Glomerular visceral epithelial cell (primary cell): ENCODE results near the gene RELL1.
A peak's percentile ranks its signal among the peaks of the same experiment; 100 is the strongest.
"Not testable (repeated sequence)": the region's sequence is repeated elsewhere in the genome, so short reads cannot be mapped to it uniquely, and the experiment has no call there.

Experiments used
- DNase-seq: peaks from one replicate; pipeline ENCODE4 v3.0.0-alpha.2; 2016; ENCODE audit errors: extremely low spot score

Gene RELL1

DNA sequence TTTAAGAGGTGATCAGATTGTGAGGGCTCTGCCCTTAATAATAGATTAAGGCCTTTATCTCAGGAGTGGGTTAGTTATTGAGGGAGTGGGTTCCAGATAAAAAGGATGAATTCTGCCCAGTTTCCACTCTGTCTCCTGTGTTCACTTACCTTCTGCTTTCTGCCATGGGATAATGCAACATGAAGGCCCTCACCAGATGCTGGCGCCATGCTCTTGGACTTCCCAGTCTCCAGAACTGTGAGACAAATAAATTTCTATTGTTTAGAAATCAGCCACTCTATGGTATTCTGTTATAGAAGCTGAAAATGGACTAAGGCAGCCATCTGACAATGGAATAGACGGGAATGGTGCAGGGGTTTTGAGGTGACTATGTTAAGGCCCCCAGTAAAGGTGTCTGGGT, 6.9 kb upstream of the RELL1 start:
- no peak for DNase-seq

DNA sequence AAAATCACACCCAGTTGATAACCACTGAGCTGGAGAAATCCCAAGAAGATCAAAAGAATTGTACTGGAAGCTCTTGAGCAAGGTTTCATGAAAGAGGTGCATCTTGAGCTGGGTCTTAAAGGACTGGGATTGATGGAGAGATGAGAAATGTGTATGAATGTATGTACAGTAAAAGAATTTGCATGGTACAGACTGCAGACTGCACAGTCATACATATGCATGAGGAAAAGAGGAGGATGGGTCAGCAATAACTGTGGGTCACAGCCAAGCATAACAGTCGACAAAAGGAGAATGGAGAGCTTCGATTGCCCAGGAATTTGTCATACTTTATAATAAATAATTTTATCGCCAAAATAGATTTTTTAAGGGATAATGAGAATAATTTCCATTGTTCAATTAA, 4.8 kb upstream of the RELL1 start:
- no peak for DNase-seq

DNA sequence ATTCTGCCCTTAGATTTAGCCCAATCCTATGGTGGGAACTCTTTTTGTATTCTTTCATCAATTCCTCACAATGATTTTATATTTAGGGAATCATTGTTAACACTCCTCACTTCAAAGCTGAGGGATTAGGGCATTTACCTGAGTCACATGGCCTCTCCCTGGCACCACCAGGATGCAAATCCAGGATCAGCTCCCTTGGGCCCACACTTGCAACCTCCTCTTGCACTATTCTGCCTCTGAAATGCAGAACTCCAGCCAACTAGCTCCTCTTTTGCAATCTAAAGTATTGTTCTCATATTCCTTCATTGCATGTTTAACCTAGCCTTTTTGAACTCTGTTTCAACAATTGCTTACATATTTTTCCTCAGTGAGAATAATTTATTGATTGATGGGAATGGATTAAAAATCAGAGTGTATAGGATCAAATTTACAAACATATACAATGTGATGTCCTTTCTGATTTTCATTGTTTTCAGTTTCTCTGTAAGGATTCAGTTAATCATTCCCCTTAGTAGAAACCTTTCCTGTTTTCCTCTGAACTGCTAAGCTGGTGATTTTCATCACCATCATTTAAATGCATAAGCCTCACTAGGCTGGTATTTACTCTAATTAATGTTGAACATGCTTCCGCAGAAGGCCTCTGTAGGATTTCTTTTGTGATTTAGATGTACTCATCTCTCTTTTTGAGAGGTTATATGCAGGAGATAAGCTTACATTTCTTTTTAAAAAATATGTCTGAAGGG, 3.3 kb upstream of the RELL1 start:
- no peak for DNase-seq

DNA sequence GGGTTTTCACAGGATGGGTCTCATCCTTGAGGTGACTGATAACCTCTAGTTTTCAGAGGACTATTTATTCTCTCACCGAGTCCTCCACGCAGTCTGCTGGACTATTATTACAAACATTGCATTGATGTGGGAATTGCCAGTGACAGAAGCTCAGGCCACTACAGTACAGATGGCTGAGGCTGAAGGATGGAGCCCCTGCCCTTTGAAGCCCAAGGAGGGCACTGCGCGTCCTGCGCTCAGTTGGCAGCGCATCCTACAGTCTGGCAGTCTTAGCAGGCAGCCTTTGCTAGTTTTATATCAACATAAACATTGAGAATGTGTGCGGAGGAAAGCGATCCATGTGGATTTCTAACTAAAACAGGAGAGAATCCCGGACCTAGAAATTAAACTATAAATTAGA, 1.5 kb upstream of the RELL1 start:
- no peak for DNase-seq

DNA sequence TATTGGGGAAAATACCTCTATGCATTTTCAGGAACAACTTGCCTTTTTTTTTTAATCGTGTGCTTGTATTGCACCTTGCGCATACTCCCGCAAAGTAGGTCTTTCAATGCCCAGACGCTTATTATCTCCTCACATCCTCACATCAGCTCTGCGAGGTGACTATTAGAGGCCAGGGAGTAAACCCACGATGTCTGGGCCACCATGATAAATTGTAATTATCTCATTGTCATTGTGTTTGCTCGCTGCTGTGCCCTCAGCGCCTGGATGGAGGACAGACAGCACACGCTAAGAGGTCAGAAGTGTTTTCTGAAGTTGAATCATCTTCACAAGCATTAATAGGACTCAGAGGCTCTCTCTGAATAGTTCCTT, 1.0 kb upstream of the RELL1 start:
- no peak for DNase-seq

DNA sequence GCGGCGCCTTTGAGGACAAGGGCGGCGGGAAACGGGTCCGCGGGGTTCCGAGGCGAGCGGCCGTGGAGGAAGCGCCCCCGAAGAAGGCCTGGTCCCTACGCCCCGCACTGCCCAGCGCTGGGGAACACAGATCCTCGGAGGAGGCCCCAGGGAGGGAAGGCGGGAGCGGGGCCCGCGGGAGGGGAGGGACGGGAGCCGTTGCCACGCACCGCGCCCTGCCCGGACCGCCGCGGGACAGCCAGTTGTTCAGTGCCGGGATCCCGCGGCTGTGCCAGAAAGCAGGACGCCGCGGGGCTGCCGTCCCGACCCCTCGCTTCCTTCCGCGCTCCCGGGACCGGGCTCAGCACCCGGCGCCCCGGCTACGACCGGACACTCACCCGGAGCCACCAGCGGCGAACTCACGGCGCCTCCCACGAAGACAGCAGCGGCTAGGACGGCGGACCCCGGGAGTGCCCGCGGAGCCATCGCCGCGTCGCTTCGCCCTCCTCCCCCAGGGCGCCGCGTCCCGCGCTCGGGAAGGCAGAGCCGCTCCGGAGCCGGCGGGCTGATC, 278 bp downstream of the RELL1 start:
- DNase-seq, result peak; percentile 48

DNA sequence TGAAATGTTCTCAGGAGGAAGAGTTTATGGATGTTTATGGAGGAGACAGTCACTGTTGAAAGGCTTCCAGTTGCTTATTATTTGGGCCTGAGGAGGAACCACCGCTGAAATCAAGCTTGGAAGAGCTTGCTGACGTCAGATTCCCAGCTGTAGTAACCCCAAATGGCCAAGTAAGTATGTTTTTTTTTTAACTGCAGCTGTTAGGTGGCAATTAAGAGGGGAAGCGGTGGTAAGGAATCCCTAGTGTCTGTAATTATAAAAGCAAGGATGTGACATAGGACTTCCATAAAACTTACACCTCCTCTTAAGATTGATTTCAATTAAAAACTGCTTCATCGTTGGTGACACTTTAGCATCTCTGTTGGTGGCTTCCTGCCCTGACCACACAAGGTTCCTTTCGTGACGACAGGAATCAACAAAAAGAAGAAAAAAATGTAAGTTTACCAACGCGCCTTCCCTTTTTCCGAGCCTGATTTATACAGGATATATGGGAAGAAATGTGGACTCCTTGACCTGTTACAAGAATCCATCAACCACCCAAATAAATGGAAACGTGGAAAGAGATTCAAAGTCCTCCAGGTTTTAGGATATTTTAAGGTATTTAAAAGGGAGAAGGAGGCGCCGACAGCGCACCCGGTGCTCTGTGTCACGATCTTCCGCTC, 884 bp downstream of the RELL1 start:
- peak; percentile 44 for DNase-seq

DNA sequence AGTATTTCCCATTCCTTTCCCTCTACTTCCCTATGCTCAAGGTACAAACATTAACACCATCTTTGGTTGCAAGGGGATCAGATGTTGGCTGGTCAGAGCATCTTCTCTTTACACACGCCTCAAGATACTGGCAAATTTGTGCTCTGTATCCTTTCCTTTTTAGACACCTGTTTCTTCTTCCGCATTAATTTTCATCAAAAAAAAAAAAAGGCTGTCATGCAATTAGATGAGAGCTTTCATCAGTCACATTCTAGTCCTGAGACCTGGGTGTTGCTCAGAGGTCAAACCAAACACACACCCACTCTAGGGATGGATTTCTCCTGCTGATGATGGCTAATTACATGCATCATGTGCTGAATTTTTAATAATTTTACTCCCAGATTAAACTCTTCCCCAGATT, 2.0 kb downstream of the RELL1 start:
- DNase-seq, result no peak

DNA sequence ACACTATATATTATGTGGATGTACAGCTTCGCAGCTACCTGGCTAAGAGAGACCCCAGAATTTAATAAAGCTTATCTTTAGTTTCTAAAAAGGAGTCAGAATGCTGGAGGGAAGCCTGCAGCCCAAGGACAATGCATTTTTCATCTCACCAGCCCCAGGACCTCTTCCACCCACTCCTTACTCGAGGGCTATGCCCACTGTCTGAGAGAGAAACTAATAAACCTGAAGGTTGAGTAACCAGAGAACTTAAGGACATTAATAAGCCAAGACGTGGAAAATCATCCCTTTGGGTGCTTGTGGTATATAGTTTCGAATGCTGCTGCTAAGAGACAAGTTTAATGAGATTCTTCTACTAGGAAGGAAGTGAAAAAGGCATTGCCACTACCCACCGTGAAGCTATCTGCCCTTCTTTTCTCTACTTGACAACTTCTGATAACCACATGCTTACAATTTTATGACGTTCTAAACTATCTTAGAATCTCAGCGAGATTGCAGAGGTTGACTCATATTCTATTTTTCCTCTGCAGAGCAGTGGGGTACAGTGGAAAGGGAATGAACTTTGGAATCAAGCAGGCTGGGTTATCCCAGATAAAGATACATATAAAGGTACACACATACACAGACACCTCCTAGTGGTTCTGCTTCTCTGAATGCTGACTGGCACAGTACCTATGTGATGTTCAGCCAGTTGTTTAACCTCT, 3.3 kb downstream of the RELL1 start:
- peak; percentile 35 for DNase-seq

DNA sequence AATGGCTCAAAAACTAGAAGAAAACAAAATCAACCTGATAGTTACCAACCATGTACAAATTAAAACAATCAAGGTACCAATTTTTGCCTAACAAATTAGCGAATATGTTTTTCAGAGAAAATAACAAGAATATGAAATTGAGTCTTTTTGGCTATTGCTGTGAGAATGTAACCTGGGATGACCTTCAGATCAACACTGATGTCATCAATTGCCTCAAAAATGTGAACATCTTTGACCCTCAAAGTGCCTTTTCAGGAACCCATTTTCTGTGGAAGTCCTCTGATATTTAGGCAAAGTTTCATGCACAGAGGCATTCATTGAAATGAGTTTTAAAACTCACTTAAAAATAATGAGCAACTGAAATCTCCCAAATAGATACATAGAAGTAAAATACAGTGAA, 6.1 kb downstream of the RELL1 start:
- DNase-seq, result no peak

DNA sequence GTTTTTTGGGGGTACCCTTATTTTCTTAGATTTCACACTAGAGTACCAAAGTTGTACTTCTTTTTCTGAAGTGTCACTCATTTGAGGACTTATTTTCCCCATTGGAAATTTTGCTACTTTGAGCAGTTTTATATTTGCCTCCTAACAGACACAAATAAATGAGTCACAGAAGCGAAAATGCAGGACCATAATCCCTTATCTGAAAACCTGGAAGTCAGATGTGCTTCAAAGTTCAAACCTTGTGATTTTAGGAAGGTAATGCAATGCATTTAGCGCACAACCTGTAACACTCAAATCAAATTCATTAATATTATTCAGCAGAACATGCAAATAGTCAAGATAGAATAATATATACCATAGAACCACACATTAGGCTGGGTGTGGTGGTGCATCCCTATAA, 6.9 kb downstream of the RELL1 start:
- no peak for DNase-seq

DNA sequence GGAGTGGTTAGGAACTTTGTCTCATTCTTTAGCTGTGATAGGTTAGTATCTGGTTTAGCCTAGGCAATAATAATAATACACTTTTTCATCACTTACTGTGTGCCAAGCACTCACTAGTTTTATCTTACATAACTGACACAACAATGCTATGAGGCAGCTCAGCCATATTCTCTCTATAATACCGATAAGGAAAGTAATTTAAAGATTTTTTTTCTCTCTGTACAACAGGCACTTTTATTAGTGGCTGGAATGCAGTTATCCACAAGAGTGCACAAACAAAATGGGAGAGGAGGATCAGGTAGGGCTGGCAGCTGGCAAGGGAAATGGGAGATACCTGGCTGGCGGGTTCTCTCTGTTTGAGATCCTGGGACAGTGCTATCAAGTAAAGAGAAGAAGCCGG, 7.6 kb downstream of the RELL1 start:
- DNase-seq, result no peak

DNA sequence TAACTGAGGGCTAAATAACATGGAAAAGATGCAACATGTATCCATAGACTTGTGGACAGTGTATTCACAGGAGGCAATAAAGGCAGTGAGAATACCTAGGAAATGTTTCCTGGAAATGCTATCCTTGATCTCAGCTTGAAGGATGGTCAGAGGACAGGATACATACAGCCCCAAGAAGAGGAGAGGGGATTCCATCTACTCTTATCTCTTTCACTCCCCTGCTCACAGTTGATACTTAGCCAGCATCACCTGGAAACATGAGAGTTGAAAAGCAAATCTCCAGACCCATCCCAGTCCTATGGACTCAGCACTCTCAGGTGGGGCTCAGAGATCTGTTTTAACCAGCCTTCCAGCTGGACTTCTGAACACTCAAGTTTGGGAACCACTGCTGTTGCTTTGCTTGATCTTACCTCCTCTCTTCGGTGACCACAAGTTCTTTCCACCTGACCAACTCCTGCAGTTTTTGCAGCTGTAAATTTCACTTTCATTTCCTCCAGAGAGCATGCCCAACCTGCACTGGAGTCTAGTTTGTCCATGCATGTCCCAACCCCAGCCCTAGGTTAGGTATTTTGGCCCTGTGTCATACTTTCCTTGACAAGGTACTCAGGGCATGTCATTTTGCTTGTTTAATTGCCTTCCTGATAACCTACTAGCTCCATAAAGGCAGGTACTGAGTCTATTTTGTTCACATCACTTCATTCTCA, 10.4 kb downstream of the RELL1 start:
- DNase-seq, result peak; percentile 78

DNA sequence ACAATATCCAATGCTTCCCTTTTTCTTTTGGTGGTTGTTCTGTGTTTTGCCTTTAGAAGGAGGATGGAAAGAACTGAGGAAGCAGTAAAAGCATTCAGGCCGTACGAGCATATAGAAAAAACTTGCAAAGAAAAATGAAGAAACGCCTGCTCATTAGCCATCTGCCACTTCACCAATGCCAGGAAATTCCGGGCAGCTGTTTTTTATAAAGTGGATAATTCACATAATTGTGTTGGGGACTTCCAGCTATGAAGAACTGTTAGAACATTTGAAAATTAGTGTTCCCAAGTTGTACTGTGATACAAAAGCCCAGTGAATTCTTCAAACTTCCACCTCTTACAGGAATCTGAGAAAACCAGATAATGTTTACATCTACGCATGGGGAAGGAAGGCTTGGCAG, 11.7 kb downstream of the RELL1 start:
- DNase-seq, result no peak

DNA sequence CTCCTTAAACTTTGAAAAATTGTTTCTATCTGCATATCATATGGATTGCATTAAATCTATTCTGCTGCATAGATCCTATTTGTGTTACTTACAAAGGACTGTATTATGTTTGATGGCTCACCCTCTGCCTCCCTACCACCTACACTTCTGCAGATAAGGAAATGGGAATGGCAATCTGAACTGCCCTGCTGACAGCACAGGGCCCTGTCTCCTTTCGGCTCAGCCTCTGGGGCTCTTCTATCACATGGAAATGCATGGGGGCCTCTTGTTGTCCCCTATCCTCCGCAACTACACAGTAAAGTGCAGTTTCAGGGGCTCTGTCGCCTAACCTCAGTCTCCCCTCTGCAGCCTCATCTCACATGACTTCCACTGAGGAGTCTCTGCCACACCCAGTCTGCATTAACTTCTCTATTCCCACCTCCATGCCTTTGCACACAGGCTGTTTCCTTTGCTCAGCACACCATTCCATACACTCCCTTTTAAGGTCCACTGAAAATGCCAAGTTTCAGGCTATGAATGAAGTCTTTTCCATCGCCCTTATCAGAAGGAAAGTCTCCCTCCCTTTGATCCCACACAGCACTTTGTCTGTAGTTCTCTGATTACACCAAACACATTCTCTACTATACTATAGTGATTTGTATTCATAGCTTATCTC, 12.5 kb downstream of the RELL1 start:
- no peak for DNase-seq

DNA sequence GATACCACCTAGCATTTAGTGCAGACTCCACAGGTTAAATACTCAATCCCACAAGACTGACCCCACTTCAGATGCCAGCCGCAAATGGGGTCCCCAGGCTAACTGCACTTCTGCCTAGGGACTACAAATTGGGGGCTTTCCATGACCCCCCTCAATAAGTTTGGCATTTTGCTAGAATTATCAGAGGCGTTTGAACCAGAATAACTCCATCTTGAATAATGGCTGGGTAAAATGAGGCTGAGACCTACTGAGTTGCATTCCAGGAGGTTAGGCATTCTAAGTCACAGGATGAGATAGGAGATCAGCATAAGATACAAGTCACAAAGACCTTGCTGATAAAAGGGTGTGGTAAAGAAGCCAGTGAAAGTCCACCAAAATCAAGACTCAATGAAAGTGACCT, 15.1 kb downstream of the RELL1 start:
- no peak for DNase-seq

DNA sequence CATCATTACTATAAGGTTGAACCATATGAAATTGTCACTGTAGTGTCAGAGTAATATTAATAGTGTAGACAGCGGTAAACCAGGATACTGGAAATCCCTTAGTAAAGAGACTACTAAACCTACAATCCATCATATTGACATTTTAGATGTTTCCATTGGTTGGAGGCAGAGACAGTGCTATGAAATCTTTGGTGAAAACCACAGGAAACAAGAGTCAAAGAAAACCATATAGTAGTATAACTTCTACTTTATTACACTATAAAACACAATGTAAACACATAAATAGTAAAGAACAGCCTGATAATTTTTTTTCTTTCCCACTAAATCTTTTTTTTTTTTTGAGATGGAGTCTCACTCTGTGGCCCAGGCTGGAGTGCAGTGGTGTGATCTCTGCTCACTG, 15.9 kb downstream of the RELL1 start:
- no peak for DNase-seq

DNA sequence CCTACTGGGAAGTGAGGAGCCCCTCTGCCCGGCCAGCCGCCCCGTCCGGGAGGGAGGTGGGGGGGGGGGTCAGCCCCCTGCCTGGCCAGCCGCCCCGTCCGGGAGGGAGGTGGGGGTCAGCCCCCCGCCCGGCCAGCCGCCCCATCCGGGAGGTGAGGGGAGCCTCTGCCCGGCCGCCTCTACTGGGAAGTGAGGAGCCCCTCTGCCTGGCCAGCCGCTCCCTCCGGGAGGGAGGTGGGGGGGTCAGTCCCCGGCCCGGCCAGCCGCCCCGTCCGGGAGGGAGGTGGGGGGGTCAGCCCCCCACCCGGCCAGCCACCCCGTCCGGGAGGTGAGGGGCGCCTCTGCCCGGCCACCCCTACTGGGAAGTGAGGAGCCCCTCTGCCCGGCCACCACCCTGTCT, 17.1 kb downstream of the RELL1 start:
- not testable (repeated sequence) for DNase-seq

DNA sequence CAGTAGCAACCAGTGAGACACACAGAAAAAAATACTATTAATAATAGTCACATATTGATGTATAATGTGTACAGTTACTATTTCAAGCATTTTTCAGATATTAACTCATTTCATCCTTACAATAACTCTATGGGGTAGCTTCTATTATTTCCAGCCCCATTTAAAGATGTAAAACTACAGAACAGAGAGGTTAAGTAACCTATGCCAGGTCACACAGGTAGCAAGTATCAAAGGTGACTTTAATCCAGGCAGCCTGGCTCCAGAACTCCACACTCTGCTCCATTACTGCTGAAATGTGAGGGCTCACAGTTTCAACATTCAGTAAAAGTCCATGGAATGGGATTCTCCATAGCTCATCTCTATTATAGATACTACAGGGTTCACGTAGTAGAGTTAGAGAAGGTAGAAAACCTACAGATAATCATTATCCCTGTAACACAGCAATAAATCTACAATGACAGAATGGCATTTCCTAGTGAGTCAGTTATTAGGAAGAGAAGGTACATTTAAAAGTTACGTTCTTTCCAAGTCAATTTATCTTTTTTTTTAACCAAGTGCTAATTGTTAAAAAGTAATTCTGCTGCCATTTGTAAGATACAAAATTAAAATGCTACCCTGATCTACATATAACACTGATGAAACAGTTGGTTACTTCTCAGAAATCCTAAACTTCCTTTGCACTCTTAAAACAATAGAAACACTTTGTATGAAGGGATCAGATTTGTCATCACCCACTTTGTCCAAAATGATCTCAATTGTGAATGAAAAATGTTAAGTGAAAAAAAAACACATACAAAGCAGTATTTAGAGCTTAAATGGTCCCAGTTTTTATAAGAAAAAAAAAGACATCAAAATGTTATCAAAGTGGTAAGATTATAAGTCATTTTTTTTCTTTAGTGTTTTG, 18.7 kb downstream of the RELL1 start:
- DNase-seq, result no peak

DNA sequence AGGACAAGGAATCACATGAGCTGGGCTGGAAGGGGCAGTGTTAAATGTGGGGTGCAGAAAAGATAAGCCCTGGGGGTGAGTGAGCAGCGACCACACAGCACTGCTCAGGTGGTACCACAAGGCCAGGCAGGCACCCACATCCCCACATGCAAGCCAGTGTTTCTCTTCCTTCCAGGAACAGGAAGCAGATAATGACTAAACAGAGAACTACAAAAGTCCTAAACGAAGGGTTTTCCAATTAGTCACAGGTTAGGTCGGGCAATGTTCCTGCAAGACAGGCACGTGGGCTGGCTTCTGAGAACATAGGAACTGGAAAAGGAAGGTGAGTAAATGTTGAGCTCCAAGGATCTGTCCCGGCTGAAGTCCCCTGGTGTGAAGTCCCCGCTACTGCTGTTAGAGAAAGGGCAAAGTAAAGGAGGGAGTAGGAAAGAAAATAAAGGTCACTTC, 19.5 kb downstream of the RELL1 start:
- peak; percentile 91 for DNase-seq
